OCI-LY3 (cell line): ENCODE measurements around the gene CACNA1A.

ENCODE experiments used
- EZH2phosphoT487 ChIP-seq: fragments of 200-600 bp; shearing (Covaris generic); IDR thresholded peaks from 2 replicates; pipeline ENCODE4 v1.6.1; 2018; ENCODE audit warnings: antibody characterized with exemption, mixed run types, low read depth
- TF ChIP-seq, protein P1 (sequence below): fragments of 200-600, 300-600 bp; sonication (generic); IDR thresholded peaks from 2 replicates; pipeline ENCODE4 v1.5.1; 2014; ENCODE audit warnings: antibody characterized with exemption, low read length, low read depth

- TF ChIP-seq, protein P1, sequence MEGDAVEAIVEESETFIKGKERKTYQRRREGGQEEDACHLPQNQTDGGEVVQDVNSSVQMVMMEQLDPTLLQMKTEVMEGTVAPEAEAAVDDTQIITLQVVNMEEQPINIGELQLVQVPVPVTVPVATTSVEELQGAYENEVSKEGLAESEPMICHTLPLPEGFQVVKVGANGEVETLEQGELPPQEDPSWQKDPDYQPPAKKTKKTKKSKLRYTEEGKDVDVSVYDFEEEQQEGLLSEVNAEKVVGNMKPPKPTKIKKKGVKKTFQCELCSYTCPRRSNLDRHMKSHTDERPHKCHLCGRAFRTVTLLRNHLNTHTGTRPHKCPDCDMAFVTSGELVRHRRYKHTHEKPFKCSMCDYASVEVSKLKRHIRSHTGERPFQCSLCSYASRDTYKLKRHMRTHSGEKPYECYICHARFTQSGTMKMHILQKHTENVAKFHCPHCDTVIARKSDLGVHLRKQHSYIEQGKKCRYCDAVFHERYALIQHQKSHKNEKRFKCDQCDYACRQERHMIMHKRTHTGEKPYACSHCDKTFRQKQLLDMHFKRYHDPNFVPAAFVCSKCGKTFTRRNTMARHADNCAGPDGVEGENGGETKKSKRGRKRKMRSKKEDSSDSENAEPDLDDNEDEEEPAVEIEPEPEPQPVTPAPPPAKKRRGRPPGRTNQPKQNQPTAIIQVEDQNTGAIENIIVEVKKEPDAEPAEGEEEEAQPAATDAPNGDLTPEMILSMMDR: no peak
- TF ChIP-seq EZH2phosphoT487: no peak
Measured at GRCh38 chr19:13400296-13400695, 106.0 kb downstream of the CACNA1A start.
